GM21576 (cell line): ENCODE measurements around the gene RACGAP1.
"Not testable (repeated sequence)": the region's sequence is repeated elsewhere in the genome, so short reads cannot be mapped to it uniquely, and the experiment has no call there.

Experiments
- ATAC-seq: cut with Tn5 transposase; IDR thresholded peaks from one replicate; pipeline ENCODE4 v1.9.1; 2021; ENCODE audit warnings: mild to moderate bottlenecking, moderate library complexity; ENCODE audit not compliant: unreplicated experiment

The RACGAP1 gene

DNA sequence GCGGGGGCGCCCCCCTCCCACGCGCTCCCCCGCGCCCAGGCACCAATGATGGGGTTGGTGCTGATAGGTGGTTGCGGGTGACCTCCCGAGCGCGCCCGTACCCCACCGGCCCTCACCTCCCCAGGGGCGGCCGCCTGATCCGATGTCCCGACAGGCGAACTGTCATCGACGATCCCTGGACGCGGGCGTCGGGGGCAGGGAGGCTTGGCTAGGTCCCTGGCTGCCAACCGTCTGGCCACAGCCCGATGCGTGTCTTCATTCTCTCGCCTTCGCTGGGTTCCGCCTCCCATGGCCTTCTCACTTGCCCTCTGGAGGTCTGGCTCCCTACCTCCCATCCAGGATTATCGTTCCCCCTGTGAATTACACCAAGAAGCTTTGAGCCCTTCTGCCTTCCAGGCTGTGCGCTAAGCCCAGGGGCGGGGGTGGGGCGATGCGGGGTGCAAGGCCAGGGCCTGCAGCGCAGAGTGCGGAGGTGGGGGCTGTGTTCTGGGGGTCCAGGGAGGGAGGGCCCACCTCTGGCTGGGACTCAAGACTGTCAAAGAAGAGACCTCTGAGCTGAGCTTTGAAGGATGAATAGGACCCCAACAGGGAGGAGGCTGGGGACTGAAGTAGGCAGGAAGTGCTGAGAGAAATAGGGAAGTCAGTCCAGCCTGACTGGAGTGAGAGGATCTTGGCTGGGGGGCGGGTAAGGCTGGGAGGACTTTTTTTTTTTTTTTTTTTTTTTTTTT, 7.7 kb upstream of the RACGAP1 start:
- no peak for ATAC-seq

DNA sequence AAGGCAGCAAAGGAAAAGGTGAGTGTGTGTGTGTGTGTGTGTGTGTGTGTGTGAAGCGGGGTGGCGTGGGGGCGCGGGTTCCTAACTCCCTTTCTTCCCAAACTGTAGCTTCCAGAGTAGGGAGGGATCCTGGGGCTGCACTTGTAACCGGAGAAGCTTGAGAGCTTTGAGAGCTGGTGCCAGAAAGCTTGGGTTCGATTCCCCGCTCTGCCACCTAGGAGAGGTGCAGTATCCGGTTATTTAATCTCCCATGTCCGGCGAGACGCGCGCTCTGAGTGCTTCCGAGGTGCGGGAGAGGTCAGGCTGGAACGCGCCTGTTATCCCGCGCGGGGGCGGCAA, 7.2 kb upstream of the RACGAP1 start:
- ATAC-seq, result no peak

DNA sequence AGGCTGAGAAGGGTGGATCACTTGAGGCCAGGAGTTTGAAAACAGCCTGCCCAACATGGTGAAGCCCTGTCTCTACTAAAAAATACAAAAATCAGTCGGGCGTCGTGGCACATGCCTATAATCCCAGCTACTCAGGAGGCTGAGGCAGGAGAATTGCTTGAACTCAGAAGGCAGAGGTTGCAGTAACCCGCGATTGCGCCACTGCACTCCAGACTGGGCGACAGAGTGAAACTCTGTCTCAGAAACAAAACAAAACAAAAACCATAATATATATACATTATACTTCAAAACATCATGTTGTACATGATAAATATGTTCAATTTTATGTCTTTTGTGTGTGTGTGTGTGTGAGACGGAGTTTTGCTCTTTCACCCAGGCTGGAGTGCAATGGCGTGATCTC, 5.2 kb upstream of the RACGAP1 start:
- ATAC-seq, result not testable (repeated sequence)

DNA sequence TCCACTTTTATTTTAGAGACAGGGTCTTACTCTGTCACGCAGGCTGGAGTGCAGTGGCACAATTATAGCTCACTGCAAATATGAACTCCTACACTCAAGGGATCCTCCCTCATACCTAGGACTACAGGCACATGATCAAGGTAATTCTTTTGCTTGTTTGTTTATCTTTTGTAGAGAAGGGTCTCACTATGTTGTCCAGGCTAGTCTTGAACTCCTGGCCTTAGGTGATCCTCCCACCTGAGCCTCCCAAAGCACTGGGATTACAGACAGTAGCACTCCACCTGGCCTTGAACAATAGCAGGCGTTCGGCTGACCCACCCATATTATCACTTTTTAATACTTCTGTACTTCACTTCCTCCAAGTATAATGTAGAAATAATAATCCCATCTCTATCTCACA, 1.4 kb upstream of the RACGAP1 start:
- no peak for ATAC-seq

DNA sequence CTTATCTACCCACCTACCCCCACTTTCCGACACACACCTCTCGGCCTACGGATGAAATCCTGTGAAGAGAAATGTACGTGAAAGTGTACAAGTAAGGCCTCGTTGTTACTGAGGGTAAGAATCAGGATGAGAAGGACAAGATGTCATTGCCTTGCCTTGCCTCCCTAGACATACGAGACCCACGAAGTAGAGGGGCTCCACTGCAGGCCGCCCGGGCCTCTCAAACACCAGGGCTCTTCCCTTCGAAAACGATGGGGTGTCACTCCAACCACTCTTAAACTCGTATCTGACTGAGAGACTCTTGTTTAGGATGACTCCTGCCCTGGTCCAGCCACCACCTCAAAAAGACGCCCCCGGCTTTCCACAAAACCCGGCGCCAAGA, 498 bp downstream of the RACGAP1 start:
- ATAC-seq, result no peak

DNA sequence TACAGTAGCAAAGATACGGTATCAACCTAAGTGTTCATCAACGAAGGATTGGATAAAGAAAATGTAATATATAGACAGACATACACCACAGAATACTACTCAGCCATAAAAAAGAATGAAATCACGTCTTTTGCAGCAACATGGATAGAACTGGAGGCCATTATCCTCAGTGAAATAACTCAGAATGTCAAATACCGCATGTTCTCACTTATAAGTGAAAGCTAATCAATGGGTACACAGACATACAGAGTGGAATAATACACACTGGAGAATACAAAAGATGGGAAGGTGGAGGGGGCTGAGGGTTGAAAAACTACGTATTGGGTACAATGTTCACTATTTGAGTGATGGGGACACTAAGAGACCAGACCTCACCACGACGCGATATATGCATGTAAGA, 1.1 kb downstream of the RACGAP1 start:
- no peak for ATAC-seq

DNA sequence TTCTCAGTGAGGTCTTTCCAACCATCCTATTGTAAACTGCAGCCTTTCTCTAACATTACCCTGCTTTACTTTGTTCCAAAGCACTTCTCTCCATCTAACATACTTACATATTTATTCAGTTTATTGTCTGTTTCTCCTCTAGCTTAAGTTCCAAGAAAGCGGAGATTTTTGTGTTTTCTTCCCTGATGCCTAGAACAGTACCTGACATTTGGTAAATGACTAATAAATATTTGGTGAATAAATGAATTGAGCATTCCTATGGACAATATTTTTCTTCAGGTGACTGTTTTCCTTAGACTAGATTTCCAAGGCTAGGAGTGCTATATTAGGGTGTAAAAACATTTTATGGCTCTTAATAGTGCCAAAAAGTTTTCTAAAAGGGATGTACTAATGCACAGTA, 2.4 kb downstream of the RACGAP1 start:
- ATAC-seq, result no peak

DNA sequence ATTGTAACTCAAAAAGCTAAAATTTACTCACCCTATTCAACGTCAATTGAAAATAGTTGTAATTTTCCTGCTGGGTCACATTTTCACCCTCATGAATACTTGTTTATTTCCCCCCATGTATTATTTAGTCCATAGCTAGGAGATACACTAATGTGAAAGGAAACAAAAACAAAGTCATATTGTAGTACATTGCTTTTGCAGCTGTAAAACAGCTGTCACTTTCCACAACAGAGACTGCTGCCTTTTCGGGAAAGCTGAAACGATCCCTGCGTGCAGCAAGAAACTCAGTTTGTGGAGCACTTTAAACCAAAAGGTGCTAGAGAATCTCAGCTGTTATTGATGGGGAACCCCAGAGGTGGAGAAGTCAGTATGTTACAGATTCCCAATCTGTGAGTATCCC, 4.3 kb downstream of the RACGAP1 start:
- ATAC-seq, result no peak

DNA sequence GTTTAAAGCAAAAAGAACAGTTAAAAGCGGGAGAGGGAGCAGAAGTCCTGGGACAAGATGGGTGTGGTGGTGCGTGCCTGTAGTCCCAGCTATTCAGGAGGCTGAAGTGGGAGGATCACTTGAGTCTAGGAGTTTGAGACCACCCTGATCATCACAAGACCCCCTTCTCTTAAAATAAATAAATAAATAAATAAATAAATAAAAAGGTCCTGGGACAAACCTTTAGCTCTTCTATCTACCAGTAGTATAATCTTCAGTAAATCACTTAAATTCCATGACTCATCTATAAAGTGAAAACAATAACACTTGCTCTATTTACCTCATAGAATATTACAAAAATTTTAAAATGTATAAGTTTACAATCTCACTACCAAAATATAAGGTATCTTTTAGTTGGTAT, 5.8 kb downstream of the RACGAP1 start:
- no peak for ATAC-seq

DNA sequence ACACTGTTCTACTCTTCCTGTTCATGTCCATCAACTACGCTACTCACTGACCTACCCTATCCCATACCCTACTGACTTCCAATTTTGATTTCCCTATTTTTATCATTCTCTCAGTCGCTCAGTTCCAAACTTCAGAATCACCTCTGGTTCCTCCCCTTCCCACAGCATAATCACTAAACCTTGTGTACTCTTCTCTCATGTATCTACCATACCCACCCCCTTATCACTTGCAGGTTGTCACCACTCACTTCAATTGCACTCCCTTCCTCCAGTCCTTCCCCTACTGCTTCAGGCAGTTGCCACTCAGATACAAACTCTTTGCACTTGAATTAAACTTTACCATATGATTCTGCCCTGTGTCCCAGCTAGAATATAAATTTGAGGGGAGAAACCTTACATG, 6.3 kb downstream of the RACGAP1 start:
- ATAC-seq, result no peak

DNA sequence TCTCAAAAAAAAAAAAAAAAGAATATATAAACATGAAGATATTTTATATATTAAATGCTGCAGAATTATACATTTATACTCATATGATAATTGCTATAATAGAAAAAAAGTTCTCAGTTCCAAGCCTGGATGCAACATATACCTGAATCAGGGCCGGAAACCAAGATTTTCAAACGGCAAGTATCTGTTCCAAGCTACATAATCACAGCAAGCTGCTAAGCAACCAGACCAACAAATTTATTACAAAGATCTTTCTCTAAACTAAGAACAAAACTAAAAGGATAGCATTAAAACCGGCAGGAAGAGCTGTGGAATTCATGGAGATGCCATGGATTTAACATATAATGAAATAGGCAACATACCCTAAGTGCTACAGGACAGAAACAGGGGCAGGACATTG, 7.1 kb downstream of the RACGAP1 start:
- ATAC-seq, result no peak

DNA sequence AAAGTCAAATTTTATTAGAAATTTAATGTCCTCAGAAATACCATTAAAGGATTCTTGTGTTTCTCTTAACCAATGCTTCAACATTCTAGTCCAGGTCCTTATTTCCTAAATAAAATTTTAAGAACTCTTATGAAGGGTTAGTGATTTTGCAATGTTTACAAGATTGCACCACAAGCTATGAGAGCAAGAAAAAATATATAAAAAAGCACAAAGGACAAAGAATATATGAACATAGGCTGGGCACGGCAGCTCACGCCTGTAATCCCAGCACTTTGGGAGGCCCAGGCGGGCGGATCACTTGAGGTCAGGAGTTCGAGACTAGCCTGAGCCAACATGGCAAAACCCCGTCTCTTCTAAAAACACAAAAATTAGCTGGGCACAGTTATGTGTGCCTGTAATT, 7.7 kb downstream of the RACGAP1 start:
- no peak for ATAC-seq

DNA sequence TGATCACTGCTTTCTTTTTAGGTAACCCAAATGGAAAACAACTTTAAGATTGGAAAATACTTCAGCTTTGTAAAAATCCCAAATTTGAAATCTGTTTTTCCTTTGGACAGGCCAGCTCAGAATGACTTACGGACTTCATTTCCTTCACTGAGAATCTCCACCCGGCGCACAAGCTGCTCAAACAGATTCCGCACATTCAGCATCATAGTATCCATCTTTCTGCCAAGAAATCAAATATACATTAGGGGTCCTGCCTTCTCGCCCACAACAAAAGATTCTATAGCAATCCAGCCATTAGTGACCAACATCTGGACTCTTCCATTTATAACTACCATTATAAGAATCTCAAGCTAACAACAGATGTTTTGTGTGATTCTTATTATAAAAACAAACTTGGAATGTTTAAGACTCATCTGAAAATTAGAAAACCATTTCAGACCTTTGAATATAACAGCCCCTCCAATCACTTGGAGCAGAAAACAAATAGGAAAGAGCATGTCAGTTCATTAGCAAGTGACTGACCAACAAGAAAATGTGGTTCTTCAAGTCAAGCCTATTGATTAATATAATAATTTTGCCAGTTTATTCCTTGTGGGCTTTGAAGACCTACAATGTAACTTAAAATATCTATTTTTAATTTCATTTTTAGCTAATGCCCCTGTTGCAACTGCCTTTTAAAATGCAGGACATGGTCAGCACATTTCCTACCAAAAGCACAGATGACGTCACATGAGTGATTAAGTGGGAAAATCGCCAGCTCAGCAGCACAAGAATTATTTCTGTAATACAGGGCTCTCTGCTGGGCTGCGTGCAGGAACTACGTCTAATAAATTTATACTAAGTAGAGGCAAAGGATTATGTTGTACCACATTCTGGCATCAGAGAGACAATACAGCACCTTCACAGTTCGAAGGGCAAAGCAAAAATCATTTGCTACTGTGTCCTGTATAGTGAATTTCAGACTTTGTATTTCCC, 8.5 kb downstream of the RACGAP1 start:
- no peak for ATAC-seq

DNA sequence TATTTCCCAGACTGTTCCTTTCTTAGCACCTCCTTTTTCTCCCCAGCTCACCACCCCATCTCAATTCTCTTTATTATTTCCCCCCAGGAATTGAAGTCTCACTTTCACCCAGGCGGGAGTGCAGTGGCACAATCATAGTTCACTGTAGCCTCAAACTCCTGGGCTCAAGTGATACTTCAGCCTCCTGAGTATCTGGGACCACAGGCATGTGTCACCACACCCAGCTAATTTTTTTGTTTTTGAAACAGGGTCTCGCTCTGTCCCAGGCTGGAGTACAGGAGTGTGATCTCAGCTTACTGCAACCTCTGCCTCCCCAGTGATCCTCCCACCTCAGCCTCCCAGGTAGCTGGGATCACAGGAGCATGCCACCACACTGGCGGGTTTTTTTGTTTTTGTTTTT, 11.0 kb downstream of the RACGAP1 start:
- no peak for ATAC-seq

DNA sequence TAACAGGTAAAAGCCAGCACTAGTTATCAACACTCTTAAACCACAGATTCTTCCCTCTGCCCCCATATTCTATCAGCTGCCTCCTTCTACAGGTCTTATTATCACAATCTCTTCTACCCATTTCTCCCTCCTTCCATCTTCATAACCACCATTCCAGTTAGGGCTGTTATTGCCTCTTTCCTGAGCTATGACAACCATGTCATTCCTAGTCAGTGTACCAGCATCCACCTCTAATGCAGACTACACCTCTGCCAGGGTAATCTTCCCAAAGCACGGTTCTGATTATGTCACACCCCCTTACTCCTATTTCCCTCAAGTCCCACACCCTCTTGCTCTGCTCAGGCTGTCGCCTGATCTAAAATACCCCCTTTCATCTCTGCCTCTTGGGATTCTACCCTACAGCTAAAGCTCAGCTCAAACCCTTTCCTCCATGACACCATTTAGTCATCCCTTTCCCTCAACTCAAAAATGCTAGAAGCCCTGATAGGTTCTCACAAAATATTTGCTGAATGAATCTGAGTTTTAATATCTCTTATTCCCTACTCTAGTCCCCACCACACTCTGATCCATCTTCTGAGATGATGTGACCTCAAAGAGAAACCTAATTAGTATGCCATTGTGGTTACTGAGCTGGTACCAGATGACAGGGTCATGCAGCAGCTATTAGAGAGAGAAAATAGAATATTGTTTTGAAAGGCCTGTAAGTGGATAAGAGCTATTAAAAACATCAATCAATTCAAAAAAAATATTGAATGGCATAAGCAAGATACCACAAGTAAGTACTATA, 11.7 kb downstream of the RACGAP1 start:
- ATAC-seq, result no peak

DNA sequence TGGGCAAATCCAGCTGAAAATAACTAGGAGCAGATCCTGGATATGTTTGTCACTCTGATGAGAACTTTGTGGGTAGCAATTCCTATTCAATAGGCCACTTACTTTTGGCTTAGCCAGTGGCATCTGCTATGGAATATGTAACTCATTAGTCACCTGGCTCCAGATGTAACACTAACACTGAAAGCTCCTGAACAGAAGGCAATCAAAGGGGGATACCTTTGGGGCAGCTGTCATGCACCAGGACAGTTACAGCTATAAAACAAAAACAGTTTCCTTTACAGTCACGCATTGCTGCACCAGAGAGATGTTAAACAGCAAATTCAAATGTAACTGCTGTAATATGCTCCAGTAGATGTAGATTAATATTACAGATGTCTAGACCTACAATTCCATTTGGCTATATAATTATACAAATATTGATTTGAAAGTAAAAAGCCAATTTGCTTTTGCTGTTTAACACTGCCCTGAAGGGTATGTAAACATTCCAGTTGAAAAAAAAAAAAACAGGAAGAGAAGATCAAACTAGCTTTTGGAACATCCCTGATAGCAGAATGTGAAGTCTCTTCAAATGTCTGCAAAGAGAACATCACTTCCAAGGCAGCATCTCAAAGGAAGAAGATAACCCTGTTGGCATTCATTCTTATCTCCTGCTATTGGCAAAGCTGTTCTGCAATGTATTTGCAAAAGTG, 18.4 kb downstream of the RACGAP1 start:
- no peak for ATAC-seq

DNA sequence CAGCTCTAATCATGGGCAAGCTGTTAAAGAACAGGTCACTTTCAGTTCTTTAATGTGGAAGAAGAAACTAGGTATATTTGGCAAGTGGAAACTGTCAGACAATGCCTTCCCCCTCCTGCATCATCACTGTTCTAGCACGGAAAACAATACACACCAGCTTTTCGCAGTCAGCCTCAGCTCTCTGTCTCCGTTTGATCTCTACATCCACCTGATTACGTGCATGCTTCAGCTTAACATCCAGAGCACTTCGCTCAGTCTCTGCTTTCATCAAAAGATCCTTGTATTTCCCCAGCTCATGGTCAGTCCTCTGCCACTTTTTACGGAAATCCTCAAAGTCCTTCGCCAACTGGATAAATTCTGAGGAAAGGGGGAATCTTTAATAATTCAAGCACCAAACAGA, 19.0 kb downstream of the RACGAP1 start:
- no peak for ATAC-seq

DNA sequence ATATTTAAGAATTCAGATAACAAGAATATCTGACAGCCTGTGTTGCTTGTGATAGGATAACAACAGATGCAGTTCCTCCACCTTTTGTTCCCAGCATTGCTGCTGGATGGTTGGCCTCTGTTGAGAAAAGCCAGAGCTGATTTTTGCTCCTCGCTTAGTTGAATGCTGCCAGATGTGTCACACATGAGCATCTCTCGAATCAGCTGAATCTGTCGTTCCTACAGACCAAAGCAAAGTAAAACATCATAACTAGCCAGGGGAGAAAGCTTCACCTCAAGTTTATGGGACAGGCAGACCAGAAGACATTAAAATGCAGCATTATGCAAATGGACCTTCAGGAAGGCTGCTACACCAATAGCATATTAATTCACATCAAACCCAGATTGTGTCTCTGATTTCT, 20.1 kb downstream of the RACGAP1 start:
- ATAC-seq, result no peak

DNA sequence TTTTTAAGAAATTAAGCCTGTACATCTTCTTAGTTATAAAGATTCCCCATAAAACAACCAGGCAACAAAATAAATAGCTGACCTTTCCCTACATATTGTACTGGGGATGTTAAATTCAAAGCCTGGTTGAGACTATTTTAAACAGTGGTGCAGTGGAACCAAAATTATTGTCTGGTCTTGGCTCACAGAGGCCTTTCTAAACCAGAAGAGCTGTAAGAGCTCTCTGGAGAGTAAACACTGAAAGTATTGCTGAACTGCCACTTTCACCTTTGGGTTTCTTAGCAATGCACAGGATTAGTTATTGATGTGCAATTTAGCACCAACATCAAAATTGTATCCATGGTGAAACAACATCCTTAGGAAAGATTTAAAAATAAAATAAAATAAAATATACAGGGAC, 20.6 kb downstream of the RACGAP1 start:
- ATAC-seq, result no peak

DNA sequence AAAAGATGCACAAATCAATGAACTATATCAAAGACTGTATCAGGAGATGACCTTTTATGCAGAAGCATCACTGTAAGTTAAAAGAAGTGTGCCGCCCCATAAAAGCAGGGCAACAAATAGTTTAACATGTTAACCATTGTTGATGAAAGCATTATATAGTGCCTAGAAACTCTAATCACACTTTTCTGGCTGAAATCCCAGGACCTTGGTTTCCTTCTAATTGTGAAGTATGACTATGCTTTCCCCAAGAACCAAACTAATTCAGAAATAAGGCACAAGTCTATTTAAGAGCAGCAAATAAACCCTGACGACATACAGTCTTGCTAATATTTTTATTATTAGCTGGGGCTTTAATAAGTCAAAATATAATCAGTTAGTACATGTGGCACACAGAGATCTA, 21.7 kb downstream of the RACGAP1 start:
- ATAC-seq, result no peak

DNA sequence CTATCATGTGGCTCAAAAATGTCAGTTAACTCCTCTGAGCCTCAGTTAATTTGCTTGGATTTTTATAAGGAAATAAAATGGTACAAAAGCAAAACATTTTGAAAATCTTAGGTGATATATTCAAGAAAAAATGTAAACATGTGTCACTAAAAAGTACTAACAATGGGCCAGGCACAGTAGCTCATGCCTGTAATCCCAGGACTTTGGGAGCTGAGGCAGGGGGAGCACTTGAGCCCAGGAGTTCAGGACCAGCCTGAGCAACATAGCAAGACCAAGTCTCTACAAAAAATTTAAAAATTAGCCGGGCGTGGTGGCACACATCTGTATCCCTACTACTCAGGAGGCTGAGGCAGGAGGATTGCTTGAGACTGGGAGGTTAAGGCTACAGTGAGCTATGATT, 26.8 kb downstream of the RACGAP1 start:
- ATAC-seq, result no peak
